ENCODE results near the gene RCAN1. TPM values are rescaled to one million over a fixed set of nuclear protein-coding genes. Genes with fewer than 3 reads are reported as not detected.
"Not testable (repeated sequence)": the region's sequence is repeated elsewhere in the genome, so short reads cannot be mapped to it uniquely, and the experiment has no call there.

The RCAN1 gene
- total RNA-seq, 2 donors from 2014 or later: 59.6 to 180 TPM

DNA sequence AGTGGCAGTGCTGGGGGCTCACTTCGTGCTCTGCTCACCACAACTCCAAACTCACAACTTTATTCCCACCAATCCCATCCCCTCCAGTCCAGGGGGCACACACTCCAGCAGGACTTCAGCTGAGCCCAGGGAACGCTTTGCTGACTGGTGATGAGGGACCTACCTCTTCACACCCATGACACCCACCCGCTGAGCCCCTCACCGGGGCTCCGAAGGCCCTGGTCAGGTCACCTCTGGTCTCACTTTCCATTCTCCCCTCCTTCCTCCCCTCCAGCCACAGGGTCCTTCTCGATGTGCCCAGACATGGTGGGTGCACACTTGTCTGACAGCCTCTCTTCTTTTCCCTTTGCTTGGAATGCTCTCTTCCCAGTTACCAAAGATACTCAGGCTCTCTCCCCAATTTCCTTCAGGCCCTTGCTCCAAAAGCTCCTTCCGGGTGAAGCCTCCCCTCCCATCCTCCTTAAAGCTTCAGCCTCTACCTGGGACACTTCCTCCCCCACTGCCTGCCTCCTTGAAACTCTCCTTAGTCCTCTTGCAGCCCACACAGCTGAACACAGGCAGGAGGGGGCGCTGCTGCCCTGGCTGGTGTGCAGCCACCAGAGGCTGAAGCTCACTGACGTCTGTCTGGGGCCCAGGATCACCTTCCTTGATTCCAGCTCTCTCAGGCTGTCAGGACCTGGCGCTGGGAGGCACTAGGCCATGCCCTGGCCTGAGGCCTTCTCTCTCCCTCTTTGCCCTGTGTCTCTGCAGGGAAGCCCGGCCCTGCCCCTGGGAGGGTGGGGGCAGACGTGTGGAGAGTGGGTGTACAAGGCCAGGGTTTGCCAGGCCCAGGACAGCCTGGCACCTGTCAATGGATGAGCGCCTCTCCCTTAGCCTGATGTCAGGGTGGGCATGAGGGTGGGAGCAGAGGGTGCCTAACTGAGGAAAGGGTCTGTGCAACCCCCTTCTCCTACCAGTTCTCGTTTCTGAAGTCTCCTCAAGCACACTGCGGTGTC, 104.5 kb downstream of the RCAN1 start:
- intact Hi-C loops (cut with DNase I): no loop called here
- DNase-seq (ENCODE audit: low spot score): peak; percentile 94

DNA sequence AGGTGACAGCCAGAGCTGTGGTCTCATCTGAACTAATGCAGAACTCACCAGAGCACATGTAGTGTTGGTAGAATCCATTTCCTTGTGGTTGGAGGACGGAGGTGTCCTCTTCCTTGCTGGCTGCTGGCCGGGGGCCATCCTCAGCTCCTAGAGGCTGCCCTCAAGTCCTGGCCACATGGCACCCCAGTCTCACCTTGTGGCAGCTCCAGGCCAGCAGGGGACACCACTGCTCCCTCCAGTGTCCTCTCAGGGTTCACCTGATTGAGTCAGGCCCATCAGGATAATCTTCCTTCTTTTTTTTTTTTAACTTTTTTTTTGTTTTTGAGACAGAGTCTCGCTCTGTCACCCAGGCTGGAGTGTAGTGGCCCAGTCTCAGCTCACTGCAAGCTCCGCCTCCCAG, 105.8 kb downstream of the RCAN1 start:
- intact Hi-C loops (cut with DNase I): no loop called here
- DNase-seq (ENCODE audit: low spot score): no peak

DNA sequence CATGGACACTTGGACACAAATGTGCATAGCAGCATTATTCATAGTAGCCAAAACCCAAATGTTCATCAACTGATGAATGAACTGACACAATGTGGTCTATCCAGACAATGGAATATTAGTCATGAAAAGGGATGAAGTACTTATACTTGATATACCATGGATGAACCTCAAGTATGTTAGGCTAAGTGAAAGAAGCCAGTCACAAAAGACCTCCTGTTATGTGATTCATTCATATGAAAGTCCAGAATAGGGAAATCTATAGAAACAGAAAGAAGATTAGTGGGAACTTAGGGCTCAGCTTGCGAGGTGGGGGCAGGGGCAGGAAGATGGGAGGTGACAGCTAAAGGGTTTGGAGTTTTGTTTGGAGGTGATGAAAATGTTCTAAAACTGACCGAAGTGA, 110.3 kb downstream of the RCAN1 start:
- intact Hi-C loops (cut with DNase I): no loop called here
- DNase-seq (ENCODE audit: low spot score): no peak

DNA sequence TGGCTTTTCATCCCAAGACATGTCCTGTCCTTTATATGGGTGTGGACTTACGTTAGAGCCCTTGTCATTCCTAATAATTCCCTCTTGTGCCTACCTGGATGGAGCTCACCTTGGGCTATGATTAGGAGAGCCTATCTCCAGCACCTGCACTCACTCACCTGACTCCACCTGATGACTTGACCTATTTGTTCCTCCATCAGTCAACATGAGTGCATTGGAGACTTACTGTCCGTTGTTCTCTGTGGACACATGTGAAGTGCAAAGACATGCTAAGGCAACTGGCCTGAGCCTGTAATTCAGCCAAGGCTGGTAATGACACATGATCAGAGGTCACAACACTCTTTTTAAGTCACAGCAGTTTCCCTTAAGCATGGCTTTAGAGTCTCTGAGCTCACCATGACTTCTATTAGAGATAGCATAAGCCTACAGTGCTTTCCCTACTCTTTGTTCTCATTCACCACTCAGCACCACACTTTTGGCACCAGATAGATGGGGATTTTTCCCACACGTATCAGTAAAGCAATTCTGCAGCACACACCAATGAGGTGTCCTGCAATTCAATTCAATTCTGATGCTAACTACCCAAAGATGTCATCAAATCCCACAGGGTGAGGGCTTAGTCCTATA, 112.3 kb downstream of the RCAN1 start:
- intact Hi-C loops (cut with DNase I): no loop called here
- DNase-seq (ENCODE audit: low spot score): no peak

- intact Hi-C loops (cut with DNase I): no loop called here
- DNase-seq (ENCODE audit: low spot score): no peak
Measured at GRCh38 chr21:34501716-34502115, 113.2 kb downstream of the RCAN1 start.

DNA sequence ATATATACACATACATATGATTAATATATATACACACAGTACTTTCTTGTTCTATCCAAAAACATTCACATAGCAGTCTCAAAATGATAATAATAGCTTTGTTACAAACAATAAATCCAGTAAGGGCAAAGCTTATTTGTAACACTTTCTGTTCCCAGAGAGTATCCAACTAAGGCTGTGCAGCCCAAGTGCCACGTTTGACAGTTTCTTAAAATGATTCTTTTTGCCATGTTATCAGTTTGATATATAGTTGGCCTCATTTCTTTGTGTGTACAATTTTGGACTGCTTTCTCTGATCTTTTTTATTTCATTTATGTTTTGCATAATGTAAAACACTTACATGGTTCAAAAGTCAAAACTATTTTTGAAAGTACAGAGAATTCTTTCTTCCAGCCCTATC, 114.7 kb downstream of the RCAN1 start:
- no peak for DNase-seq (ENCODE audit: low spot score)
- intact Hi-C loops (cut with DNase I): no loop called here

GRCh38 chr21:34499116-34499515, 115.8 kb downstream of the RCAN1 start:
- intact Hi-C loops (cut with DNase I): no loop called here
- no peak for DNase-seq (ENCODE audit: low spot score)

DNA sequence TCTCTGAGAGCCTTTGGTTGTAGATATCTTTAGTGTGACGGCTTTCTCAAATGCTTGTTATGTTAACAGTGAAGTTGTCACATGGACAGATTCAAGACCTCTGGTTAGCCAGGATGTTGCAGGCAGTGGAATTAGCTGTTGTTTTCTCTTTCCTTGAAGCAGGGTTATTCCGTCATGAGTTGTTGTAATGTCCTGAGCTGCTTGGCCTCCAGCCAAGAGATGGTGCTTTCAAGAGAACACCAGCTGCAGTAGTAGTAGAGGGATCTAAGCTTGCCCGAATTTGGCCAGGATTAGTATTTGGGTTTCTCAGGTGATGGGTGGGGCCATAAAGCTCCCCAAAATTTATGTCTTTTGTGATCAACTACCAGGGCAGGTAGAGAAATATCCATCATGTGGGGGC, 116.3 kb downstream of the RCAN1 start:
- DNase-seq (ENCODE audit: low spot score): no peak
- intact Hi-C loops (cut with DNase I): no loop called here

DNA sequence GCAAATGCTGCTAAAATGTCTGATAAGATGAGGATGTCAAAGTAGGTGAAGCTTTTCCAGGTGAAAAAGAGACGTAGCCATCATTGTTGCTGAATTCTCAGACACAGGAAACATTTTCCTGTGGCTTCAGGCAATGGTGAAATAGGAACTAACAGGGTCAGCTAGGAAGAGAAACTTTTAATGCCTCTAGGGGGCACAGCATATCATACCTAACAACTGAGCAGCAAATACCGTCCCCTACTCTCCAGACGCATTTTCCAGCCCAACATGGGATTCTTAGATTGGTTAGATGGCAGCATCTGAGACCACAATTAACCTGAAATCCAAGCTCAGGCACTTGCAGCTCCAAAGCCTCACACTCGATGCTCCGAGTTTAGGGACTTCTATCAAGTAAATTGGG, 131.1 kb downstream of the RCAN1 start:
- DNase-seq (ENCODE audit: low spot score); intact Hi-C loops (cut with DNase I): not testable (repeated sequence)

- intact Hi-C loops (cut with DNase I); DNase-seq (ENCODE audit: low spot score): not testable (repeated sequence)
Measured at GRCh38 chr21:34483435-34483834, 131.5 kb downstream of the RCAN1 start.

DNA sequence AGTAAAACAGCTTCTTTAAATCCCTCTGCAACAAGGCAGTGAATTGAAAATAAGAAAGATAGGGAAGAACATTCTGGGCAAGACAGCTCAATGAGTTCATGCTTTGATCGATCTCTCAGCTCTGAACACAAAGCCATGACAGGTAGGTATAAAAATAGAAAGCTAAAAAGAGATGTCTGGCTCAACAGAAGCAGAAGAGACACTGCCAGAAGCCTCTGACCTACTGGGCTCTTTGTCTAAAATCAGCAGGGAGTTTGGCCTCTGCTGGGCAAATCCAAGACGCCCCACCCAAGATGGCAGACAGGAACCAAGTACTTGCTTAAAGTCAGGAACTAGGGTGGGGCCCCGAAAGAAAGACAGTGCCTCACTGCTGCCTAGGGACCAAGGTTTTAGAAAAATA, 147.6 kb downstream of the RCAN1 start:
- intact Hi-C loops (cut with DNase I); DNase-seq (ENCODE audit: low spot score): not testable (repeated sequence)

Other genes with a start within 250 kb of the RCAN1 start
- 1 to 10 TPM; 6.3 to 9.6 TPM for gene SMIM11, start 239.6 kb downstream of the RCAN1 start, total RNA-seq
- not detected for gene SMIM34, start 191.2 kb downstream of the RCAN1 start, total RNA-seq
- gene KCNE1, start 102.9 kb downstream of the RCAN1 start, total RNA-seq: 1 to 10 TPM; 3.9 to 4.5 TPM
- 1 to 10 TPM; 3.0 to 5.0 TPM for gene CLIC6, start 53.9 kb upstream of the RCAN1 start, total RNA-seq

All from posterior vena cava (tissue), 2 donors.